ENCODE results near the gene ZNF280B. TPM values are rescaled to one million over a fixed set of nuclear protein-coding genes. Genes with fewer than 3 reads are reported as not detected.

The ZNF280B gene
- polyA plus RNA-seq, 1 donor from 2014 or later, result 0.98 TPM

- H3K27ac ChIP-seq (ENCODE audit: low read length), result no peak overlapping the region
- H4K20me1 ChIP-seq (ENCODE audit: insufficient read depth), result no peaks in the 10 kb centered on the region
- no peaks in the 10 kb centered on the region for H3K9me3 ChIP-seq (ENCODE audit: low read length)
- H3K79me2 ChIP-seq (replicated peaks; ENCODE audit: insufficient read depth, low read length), result no peaks in the 10 kb centered on the region
- H3K9me2 ChIP-seq (ENCODE audit: insufficient read depth, low read length), result no peaks in the 10 kb centered on the region
- no peak overlapping the region for H3K9ac ChIP-seq (ENCODE audit: low read length)
- H3F3A ChIP-seq (ENCODE audit: insufficient read depth, low read length, poor library complexity, severe bottlenecking), result no peaks in the 10 kb centered on the region
- H2AFZ ChIP-seq (ENCODE audit: low read depth, low read length), result no peak overlapping the region
- H3K4me2 ChIP-seq (ENCODE audit: low read length), result no peak overlapping the region
- H3K27me3 ChIP-seq (ENCODE audit: insufficient read depth, low read depth, low read length), result no peaks in the 10 kb centered on the region
- H3K36me3 ChIP-seq (ENCODE audit: insufficient read depth, low read length), result peaks cover 12% of the 10 kb centered on the region
- H3K4me3 ChIP-seq (ENCODE audit: low read length), result no peak overlapping the region
- TF ChIP-seq REST (IDR thresholded peaks at IDR 0.05; ENCODE audit: borderline replicate concordance) (no peak), MXI1 (conservative IDR thresholded peaks at IDR 0.05; ENCODE audit: poor library complexity, severe bottlenecking) (no peak), SMC3 (conservative IDR thresholded peaks at IDR 0.05; ENCODE audit: poor library complexity) (no peak), EZH2 (IDR thresholded peaks at IDR 0.05; ENCODE audit: borderline replicate concordance, insufficient read depth, low read length, poor library complexity, severe bottlenecking) (no peak), CTCF (IDR thresholded peaks at IDR 0.05; ENCODE audit: poor library complexity, severe bottlenecking) (no peak), TAF1 (IDR thresholded peaks at IDR 0.05; ENCODE audit: low read depth) (no peak)
These were observed 24.5 kb downstream of the ZNF280B start for GRCh38 chr22:22484023-22484422.

GRCh38 chr22:22480940-22481339 lies 27.6 kb downstream of the ZNF280B start:
- no peaks in the 10 kb centered on the region for H4K20me1 ChIP-seq (ENCODE audit: insufficient read depth)
- TF ChIP-seq EP300 (conservative IDR thresholded peaks at IDR 0.05; ENCODE audit: poor library complexity, severe bottlenecking), result no peak
- no peak for TF ChIP-seq RAD21 (conservative IDR thresholded peaks at IDR 0.05)
- TF ChIP-seq REST (IDR thresholded peaks at IDR 0.05; ENCODE audit: borderline replicate concordance), result no peak
- no peak for TF ChIP-seq EZH2 (IDR thresholded peaks at IDR 0.05; ENCODE audit: borderline replicate concordance, insufficient read depth, low read length, poor library complexity, severe bottlenecking)
- TF ChIP-seq SMC3 (conservative IDR thresholded peaks at IDR 0.05; ENCODE audit: poor library complexity), result no peak
- TF ChIP-seq CTCF (IDR thresholded peaks at IDR 0.05; ENCODE audit: poor library complexity, severe bottlenecking), result no peak
- TF ChIP-seq TAF1 (IDR thresholded peaks at IDR 0.05; ENCODE audit: low read depth), result no peak
- no peak for TF ChIP-seq POLR2AphosphoS5 (IDR thresholded peaks at IDR 0.05)
- TF ChIP-seq MXI1 (conservative IDR thresholded peaks at IDR 0.05; ENCODE audit: poor library complexity, severe bottlenecking), result no peak
- no peaks in the 10 kb centered on the region for H3K9me3 ChIP-seq (ENCODE audit: low read length)
- no peaks in the 10 kb centered on the region for H3K9me2 ChIP-seq (ENCODE audit: insufficient read depth, low read length)
- H3F3A ChIP-seq (ENCODE audit: insufficient read depth, low read length, poor library complexity, severe bottlenecking), result no peaks in the 10 kb centered on the region
- H3K79me2 ChIP-seq (replicated peaks; ENCODE audit: insufficient read depth, low read length), result no peaks in the 10 kb centered on the region
- H2AFZ ChIP-seq (ENCODE audit: low read depth, low read length), result no peak overlapping the region
- no peak overlapping the region for H3K4me2 ChIP-seq (ENCODE audit: low read length)
- no peak overlapping the region for H3K27ac ChIP-seq (ENCODE audit: low read length)
- no peak overlapping the region for H3K4me3 ChIP-seq (ENCODE audit: low read length)
- peaks cover 6% of the 10 kb centered on the region for H3K36me3 ChIP-seq (ENCODE audit: insufficient read depth, low read length)
- no peaks in the 10 kb centered on the region for H3K27me3 ChIP-seq (ENCODE audit: insufficient read depth, low read depth, low read length)
- no peak overlapping the region for H3K9ac ChIP-seq (ENCODE audit: low read length)

Data from neural cell (in vitro differentiated cells).